Neural cell (in vitro differentiated cells): ENCODE results near the gene SNPH.

Source experiments
- EP300 ChIP-seq: fragments of 450-650 bp; conservative IDR thresholded peaks from 2 replicates; pipeline ENCODE4 v1.6.1; 2014; ENCODE audit warnings: antibody characterized with exemption, mild to moderate bottlenecking, moderate library complexity; ENCODE audit not compliant: poor library complexity, severe bottlenecking
- EZH2 ChIP-seq: fragments of 200-600, 300-800 bp; shearing (Covaris generic), sonication (generic); IDR thresholded peaks from 2 replicates; pipeline ENCODE4 v1.6.1; 2014; ENCODE audit warnings: antibody characterized with exemption, low read length, borderline replicate concordance, mild to moderate bottlenecking; ENCODE audit not compliant: insufficient read depth, poor library complexity, severe bottlenecking
- POLR2AphosphoS5 ChIP-seq: IDR thresholded peaks from 2 replicates; pipeline ENCODE4 v1.6.1; 2012
- RAD21 ChIP-seq: fragments of 450-650 bp; conservative IDR thresholded peaks from 2 replicates; pipeline ENCODE4 v1.6.1; 2014; ENCODE audit warnings: antibody characterized with exemption, mild to moderate bottlenecking, moderate library complexity
- SMC3 ChIP-seq: fragments of 450-650 bp; conservative IDR thresholded peaks from 2 replicates; pipeline ENCODE4 v1.6.1; 2014; ENCODE audit warnings: antibody characterized with exemption, mild to moderate bottlenecking, moderate library complexity; ENCODE audit not compliant: poor library complexity
- TAF1 ChIP-seq: IDR thresholded peaks from 2 replicates; pipeline ENCODE4 v1.6.1; 2012; ENCODE audit warnings: low read depth
- TF ChIP-seq, protein P1 (sequence below): fragments of 450-650 bp; IDR thresholded peaks from 2 replicates; pipeline ENCODE4 v1.5.1; 2014; ENCODE audit warnings: antibody characterized with exemption, mild to moderate bottlenecking, moderate library complexity; ENCODE audit not compliant: poor library complexity, severe bottlenecking
- TF ChIP-seq, protein P2 (sequence below): IDR thresholded peaks from 2 replicates; pipeline ENCODE4 v1.6.1; 2012; ENCODE audit warnings: borderline replicate concordance

DNA sequence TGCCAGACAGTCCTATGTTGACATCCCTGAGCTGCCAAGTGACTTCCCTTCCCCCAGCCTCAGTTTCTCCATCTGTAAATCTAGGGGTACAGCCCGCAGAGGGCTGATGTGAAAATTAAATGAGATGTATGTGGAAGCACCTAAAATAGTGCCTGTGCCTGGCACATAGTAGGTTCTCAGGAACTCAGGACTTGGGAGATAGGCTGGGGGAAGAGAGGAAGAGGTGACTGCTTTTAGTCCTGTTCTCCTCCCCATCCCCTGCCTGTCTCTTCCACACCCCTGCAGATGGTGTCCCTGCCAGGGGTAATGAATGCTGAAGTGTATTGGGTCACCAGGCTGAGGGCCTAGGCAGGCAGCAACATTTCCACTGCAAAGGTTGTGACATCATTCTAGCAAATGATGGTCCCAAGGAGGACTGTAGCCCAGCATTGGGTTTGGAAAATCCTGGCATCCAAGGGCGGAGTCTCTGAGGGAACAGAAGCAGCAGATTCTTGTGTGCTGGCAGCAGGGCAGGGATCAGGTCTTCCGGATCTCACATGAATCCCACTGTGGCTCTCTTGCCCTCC, 1.8 kb downstream of the SNPH start:
- TF ChIP-seq, protein P1, sequence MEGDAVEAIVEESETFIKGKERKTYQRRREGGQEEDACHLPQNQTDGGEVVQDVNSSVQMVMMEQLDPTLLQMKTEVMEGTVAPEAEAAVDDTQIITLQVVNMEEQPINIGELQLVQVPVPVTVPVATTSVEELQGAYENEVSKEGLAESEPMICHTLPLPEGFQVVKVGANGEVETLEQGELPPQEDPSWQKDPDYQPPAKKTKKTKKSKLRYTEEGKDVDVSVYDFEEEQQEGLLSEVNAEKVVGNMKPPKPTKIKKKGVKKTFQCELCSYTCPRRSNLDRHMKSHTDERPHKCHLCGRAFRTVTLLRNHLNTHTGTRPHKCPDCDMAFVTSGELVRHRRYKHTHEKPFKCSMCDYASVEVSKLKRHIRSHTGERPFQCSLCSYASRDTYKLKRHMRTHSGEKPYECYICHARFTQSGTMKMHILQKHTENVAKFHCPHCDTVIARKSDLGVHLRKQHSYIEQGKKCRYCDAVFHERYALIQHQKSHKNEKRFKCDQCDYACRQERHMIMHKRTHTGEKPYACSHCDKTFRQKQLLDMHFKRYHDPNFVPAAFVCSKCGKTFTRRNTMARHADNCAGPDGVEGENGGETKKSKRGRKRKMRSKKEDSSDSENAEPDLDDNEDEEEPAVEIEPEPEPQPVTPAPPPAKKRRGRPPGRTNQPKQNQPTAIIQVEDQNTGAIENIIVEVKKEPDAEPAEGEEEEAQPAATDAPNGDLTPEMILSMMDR: no peak
- TF ChIP-seq POLR2AphosphoS5: no peak
- TF ChIP-seq, protein P2, sequence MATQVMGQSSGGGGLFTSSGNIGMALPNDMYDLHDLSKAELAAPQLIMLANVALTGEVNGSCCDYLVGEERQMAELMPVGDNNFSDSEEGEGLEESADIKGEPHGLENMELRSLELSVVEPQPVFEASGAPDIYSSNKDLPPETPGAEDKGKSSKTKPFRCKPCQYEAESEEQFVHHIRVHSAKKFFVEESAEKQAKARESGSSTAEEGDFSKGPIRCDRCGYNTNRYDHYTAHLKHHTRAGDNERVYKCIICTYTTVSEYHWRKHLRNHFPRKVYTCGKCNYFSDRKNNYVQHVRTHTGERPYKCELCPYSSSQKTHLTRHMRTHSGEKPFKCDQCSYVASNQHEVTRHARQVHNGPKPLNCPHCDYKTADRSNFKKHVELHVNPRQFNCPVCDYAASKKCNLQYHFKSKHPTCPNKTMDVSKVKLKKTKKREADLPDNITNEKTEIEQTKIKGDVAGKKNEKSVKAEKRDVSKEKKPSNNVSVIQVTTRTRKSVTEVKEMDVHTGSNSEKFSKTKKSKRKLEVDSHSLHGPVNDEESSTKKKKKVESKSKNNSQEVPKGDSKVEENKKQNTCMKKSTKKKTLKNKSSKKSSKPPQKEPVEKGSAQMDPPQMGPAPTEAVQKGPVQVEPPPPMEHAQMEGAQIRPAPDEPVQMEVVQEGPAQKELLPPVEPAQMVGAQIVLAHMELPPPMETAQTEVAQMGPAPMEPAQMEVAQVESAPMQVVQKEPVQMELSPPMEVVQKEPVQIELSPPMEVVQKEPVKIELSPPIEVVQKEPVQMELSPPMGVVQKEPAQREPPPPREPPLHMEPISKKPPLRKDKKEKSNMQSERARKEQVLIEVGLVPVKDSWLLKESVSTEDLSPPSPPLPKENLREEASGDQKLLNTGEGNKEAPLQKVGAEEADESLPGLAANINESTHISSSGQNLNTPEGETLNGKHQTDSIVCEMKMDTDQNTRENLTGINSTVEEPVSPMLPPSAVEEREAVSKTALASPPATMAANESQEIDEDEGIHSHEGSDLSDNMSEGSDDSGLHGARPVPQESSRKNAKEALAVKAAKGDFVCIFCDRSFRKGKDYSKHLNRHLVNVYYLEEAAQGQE: no peak
- TF ChIP-seq EZH2: no peak
- TF ChIP-seq RAD21: no peak
- TF ChIP-seq EP300: no peak
- no peak for TF ChIP-seq SMC3
- no peak for TF ChIP-seq TAF1
